ENCODE measurements around the gene TXK. TPM values are rescaled to one million over a fixed set of nuclear protein-coding genes. Genes with fewer than 3 reads are reported as not detected.
"Not testable (repeated sequence)": the region's sequence is repeated elsewhere in the genome, so short reads cannot be mapped to it uniquely, and the experiment has no call there.

Gene TXK
- total RNA-seq, 3 donors from 2014 or later: 1.8 to 3.1 (median 2.4) TPM

GRCh38 chr4:48173056-48173991 lies 39.3 kb upstream of the TXK start:
- ATAC-seq: no peak
- no peak for DNase-seq
- Histone ChIP-seq H3K9me3 (no peaks in the 10 kb centered on the region), H3K4me3 (no peak overlapping the region), H3K36me3 (ENCODE audit: low read depth) (no peaks in the 10 kb centered on the region), H3K4me1 (ENCODE audit: low read depth) (no peaks in the 10 kb centered on the region)
- intact Hi-C loops (cut with DNase I, micrococcal nuclease): no loop called here
- no peak for TF ChIP-seq CTCF (IDR thresholded peaks at IDR 0.05)

GRCh38 chr4:48172651-48173050 lies 38.6 kb upstream of the TXK start:
- no peak overlapping the region for H3K4me3 ChIP-seq
- H3K9me3 ChIP-seq: no peaks in the 10 kb centered on the region
- H3K36me3 ChIP-seq (ENCODE audit: low read depth): no peaks in the 10 kb centered on the region
- ATAC-seq (no peak), DNase-seq (no peak)
- TF ChIP-seq CTCF (IDR thresholded peaks at IDR 0.05): no peak
- intact Hi-C loops (cut with DNase I, micrococcal nuclease): no loop called here
- no peaks in the 10 kb centered on the region for H3K4me1 ChIP-seq (ENCODE audit: low read depth)

- TF ChIP-seq CTCF (IDR thresholded peaks at IDR 0.05): no peak
- Histone ChIP-seq H3K36me3 (ENCODE audit: low read depth) (no peaks in the 10 kb centered on the region), H3K4me3 (no peak overlapping the region), H3K9me3 (no peaks in the 10 kb centered on the region), H3K4me1 (ENCODE audit: low read depth) (no peaks in the 10 kb centered on the region)
- intact Hi-C loops (cut with DNase I, micrococcal nuclease): no loop called here
- ATAC-seq: no peak
- DNase-seq: no peak
These were observed 35.6 kb upstream of the TXK start for GRCh38 chr4:48169636-48170035.

GRCh38 chr4:48167538-48168263 lies 33.7 kb upstream of the TXK start:
- no peak for DNase-seq
- no peak for ATAC-seq
- intact Hi-C loops (cut with DNase I, micrococcal nuclease): no loop called here
- Histone ChIP-seq H3K36me3 (ENCODE audit: low read depth) (no peaks in the 10 kb centered on the region), H3K9me3 (no peaks in the 10 kb centered on the region), H3K4me3 (no peak overlapping the region), H3K4me1 (ENCODE audit: low read depth) (no peaks in the 10 kb centered on the region)
- no peak for TF ChIP-seq CTCF (IDR thresholded peaks at IDR 0.05)

GRCh38 chr4:48164561-48164960 lies 30.5 kb upstream of the TXK start:
- H3K9me3 ChIP-seq; H3K36me3 ChIP-seq (ENCODE audit: low read depth); intact Hi-C loops (cut with DNase I, micrococcal nuclease); H3K4me3 ChIP-seq; DNase-seq; ATAC-seq; H3K4me1 ChIP-seq (ENCODE audit: low read depth): not testable (repeated sequence)

GRCh38 chr4:48163746-48164145 lies 29.7 kb upstream of the TXK start:
- Histone ChIP-seq H3K4me3 (no peak overlapping the region), H3K36me3 (ENCODE audit: low read depth) (no peaks in the 10 kb centered on the region), H3K9me3 (no peaks in the 10 kb centered on the region), H3K4me1 (ENCODE audit: low read depth) (no peaks in the 10 kb centered on the region)
- no peak for TF ChIP-seq CTCF (IDR thresholded peaks at IDR 0.05)
- DNase-seq (no peak), ATAC-seq (no peak)
- intact Hi-C loops (cut with DNase I, micrococcal nuclease): no loop called here
